Ishikawa (cell line): ENCODE measurements around the gene PTPRN2.

Experiments used
- CEBPB ChIP-seq: IDR thresholded peaks from 2 replicates; pipeline ENCODE4 v1.6.1; 2012
- FOXM1 ChIP-seq: IDR thresholded peaks from 2 replicates; pipeline ENCODE4 v1.6.1; 2012; ENCODE audit warnings: low read depth, borderline replicate concordance
- MAX ChIP-seq: IDR thresholded peaks from 2 replicates; pipeline ENCODE4 v1.6.1; 2012
- NFIC ChIP-seq: IDR thresholded peaks from 2 replicates; pipeline ENCODE4 v1.6.1; 2012
- RAD21 ChIP-seq: IDR thresholded peaks from 2 replicates; pipeline ENCODE4 v1.6.1; 2012; ENCODE audit warnings: low read depth
- REST ChIP-seq: IDR thresholded peaks from 2 replicates; pipeline ENCODE4 v1.6.1; 2012; ENCODE audit warnings: low read depth, mild to moderate bottlenecking
- TAF1 ChIP-seq: IDR thresholded peaks from 2 replicates; pipeline ENCODE4 v1.6.1; 2012; ENCODE audit warnings: low read depth, mild to moderate bottlenecking
- TEAD4 ChIP-seq: IDR thresholded peaks from 2 replicates; pipeline ENCODE4 v1.6.1; 2012
- YY1 ChIP-seq: IDR thresholded peaks from 2 replicates; pipeline ENCODE4 v1.6.1; 2012; ENCODE audit warnings: low read depth
- ZBTB7A ChIP-seq: IDR thresholded peaks from 2 replicates; pipeline ENCODE4 v1.6.1; 2012; ENCODE audit warnings: low read depth

- TF ChIP-seq TAF1 (no peak), NFIC (no peak), ZBTB7A (no peak), REST (no peak), RAD21 (no peak), TEAD4 (no peak), FOXM1 (no peak), MAX (no peak), CEBPB (no peak), YY1 (no peak)
Measured at GRCh38 chr7:157572622-157573021, 1015.0 kb downstream of the PTPRN2 start.
